Sigmoid colon (tissue), 4 donors: ENCODE results near the gene INAFM2.

ENCODE experiments used
- EP300 ChIP-seq, 4 donors: sonication (generic); formaldehyde crosslinking; IDR thresholded peaks; one replicate each; pipeline ENCODE4 v1.6.1; 2017; ENCODE audit warnings: antibody characterized with exemption in 4 of 4
- POLR2AphosphoS5 ChIP-seq, 4 donors: sonication (generic); formaldehyde crosslinking; IDR thresholded peaks; one replicate each; pipeline ENCODE4 v1.6.1; 2017; ENCODE audit warnings: antibody characterized with exemption in 4 of 4
- TF ChIP-seq, protein P1 (sequence below), 4 experiments: fragments of 450-650 bp in 3 of 4; fragments of 200-600 bp in 1 of 4; IDR thresholded peaks; one replicate each; pipeline ENCODE4 v1.5.1; 2016 to 2019; ENCODE audit warnings: antibody characterized with exemption in 4 of 4, mild to moderate bottlenecking in 3 of 4, moderate library complexity in 2 of 4

DNA sequence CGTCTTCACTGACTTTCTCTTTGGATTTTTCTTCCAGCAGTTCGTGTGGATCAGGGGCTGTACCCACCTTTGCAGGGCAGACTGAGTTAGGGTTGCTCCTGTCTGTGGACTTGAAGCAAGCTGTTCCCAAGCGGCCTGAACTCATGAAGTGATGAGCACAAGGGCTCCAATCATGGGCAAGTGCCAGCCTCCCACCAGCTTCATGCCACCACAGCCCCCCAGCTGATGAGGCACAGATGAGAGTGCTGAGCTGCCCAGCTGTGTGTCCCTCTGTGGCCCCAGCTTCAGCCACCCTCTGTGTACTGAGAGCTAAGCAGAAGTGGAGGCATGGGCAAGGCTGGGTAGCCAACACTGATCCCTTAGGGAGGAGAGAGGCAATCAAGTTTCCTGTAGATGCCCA, 12.5 kb upstream of the INAFM2 start:
- no peak for TF ChIP-seq POLR2AphosphoS5 (IDR thresholded peaks at IDR 0.05)
- TF ChIP-seq EP300 (IDR thresholded peaks at IDR 0.05): no peak
- TF ChIP-seq, protein P1, sequence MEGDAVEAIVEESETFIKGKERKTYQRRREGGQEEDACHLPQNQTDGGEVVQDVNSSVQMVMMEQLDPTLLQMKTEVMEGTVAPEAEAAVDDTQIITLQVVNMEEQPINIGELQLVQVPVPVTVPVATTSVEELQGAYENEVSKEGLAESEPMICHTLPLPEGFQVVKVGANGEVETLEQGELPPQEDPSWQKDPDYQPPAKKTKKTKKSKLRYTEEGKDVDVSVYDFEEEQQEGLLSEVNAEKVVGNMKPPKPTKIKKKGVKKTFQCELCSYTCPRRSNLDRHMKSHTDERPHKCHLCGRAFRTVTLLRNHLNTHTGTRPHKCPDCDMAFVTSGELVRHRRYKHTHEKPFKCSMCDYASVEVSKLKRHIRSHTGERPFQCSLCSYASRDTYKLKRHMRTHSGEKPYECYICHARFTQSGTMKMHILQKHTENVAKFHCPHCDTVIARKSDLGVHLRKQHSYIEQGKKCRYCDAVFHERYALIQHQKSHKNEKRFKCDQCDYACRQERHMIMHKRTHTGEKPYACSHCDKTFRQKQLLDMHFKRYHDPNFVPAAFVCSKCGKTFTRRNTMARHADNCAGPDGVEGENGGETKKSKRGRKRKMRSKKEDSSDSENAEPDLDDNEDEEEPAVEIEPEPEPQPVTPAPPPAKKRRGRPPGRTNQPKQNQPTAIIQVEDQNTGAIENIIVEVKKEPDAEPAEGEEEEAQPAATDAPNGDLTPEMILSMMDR (IDR thresholded peaks at IDR 0.05): no peak
